SKM-1 treated with dmso at 0.1 percent for 144 hours (cell line): ENCODE data around the gene PLXNA2.

ENCODE experiments used
- DNase-seq: peaks from one replicate; lab custom pipeline; 2025; ENCODE audit not compliant: unreplicated experiment; lab: John Stamatoyannopoulos, UW

PLXNA2 gene

DNA sequence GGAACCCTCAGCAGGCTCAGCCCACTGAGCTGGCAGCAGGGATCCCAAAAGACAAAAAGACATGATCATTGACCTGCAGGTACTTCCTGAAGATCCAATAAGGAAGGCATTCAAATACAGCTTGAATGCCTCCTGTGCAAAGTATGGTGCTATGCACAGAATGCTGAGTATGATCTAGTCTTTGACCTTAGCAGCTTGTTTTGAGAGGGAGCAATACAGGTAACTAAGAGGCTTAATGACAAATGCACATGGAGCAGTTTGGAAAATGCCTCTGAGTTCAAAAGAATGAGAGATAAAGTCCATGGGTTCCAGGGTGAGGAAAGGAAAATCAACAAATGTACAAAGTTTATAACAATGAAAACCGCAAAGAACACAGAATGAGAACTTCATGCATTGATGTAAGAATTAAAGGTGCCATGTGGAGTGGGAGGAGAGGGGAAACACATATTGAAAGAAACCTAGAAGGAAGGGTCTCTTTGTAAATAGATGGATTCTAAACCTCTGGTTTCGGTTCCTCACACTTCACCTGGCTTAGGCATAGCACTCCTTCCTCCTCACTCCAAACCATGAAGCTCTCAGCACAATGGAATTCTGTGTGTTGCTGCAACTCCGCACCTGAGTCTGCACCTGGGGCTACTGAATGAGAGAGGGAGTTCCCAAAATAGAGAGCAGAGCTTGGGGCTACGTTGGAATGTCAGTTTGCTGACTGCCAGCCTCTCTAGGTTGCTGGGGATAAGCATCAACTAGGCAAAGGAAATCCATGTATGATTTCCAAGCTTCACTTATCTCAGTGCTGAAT lies 77.6 kb downstream of the PLXNA2 start:
- no peak for DNase-seq

GRCh38 chr1:208165659-208166058 lies 78.5 kb downstream of the PLXNA2 start:
- no peak for DNase-seq

DNA sequence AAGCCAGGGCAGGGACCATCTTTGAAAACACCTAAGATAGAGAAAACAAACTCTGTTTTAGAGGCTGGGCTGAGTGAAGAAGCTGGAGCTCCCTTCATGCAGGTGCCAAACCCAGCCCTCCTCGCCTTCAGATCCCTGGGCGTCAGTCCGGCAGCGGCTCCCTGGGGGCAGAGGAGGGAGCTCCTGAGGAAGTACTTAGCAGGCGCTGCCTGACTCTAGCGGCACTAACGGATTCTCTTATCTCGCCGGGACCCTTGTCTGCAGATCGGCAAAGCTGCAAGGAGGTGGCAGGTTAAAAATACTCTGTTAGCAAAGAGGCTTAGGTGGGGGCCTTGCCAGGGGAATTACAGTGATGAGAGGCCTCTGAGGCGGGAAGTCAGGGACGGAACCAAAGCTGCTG lies 79.6 kb downstream of the PLXNA2 start:
- DNase-seq = no peak

DNA sequence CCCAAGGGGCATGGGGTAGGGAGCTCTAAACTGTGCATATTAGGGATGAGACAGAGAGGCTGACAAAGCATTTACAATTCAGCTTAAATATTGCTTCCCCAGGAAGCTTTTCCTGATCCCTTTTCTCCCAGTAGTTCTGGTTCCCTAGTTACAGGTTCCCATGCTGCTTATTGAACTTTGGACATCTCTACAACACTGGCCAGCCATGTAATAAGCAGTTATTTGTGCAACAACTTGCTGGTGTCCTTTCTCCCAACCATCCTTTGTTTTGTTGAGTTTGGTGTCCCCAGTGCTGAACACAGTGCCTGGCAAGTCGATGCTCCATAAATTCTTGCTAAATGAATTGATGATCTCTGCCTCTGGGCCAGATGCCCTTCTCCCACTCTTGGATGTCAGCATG lies 80.6 kb downstream of the PLXNA2 start:
- DNase-seq = no peak

- no peak for DNase-seq
These were observed 81.3 kb downstream of the PLXNA2 start for GRCh38 chr1:208162903-208163302.

DNA sequence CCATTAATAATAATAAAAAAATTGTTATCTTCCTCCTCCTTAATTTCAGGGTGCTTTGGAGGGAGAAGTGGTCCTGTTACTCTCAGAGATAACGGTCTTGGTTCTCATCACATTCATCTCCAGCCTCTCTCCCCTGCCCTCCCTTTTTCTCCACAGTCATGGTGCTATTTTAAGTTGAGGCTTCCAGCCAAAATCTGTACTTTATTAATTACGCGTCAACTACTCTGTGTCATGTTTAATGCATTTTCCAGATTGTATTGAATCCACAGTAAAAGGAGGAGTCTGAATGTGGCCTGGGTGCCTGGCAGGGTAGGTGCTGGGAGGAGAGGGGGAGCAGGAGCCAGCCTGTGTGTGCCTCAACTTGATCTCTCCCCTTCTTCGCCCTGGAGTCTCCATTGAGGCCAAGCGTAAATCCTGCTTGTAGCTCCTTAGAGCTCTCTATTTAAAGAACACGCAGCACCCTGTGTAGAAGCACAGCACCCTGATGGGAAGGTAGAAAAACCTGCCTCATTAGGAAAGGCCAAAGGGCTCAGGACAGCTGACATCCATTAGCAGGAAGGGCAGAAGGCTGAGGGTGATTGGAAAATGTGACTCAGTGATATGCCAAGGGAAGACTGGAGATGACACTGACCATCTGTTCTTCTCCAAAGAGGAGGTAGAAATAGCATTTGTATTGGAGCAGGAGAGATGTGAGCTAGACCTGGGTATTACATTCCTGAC lies 82.4 kb downstream of the PLXNA2 start:
- DNase-seq = no peak

- DNase-seq = no peak
These were observed 83.2 kb downstream of the PLXNA2 start for GRCh38 chr1:208161005-208161404.

DNA sequence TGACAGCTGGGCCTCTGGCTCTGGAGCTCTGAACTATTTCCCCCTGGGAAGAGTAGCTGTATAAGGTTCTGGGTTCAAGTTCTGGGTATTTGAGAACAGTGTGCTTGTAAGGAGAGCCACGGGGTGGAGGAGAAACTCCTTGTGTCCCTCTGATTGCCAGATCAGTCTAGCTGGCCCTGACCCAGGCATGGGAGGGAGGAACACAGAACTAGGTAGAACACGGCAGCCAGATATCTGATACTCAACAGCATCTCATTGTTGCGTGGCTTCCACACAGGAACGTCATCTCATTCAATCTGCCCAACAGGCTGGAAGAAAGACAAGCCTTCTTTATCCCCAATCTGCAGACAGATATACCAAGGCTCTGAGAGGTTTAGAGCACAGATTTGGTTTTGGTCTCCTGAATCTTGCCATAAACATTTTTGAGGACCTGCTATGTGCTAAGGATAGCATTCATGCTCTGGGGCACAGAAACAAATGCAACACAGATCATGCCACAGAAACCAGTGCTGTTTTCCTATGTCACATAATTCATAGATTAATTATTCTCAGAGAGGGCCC lies 83.8 kb downstream of the PLXNA2 start:
- DNase-seq = no peak

DNA sequence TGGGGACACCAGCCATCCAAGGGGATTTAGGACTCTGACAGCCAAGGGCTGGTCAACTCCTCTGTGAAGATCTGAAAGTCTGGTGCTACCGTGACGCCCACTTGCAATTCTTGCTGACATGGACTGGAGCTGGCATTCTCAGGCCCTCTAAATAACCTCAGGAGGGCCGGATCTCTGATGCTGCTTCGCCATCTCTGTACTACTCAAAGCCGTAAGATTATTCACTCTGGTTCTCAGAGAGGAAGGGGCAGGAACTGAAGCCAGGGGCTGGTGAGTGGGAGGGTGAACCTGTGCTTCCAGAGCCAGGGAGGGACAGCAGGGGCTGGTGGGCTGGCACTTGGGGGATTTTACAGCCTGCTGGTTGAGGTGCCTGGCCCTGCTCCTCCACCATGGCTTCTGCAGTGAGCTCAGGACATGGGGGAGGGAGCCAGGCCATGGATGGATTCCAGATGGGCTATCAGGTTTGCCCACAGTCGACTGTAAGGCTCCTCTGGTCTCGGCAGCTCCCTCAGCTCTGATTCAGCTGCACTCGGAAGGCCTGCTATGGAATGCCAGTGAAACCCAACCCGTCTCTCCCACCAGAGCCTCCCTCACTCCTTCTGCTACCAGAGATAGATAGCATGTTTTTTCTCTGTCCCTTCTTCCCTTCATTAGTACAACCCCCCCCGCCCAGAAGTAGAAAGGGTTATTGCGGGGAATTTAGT lies 84.5 kb downstream of the PLXNA2 start:
- no peak for DNase-seq

- no peak for DNase-seq
These were observed 85.3 kb downstream of the PLXNA2 start for GRCh38 chr1:208158640-208159554.

- no peak for DNase-seq
These were observed 86.4 kb downstream of the PLXNA2 start for GRCh38 chr1:208157769-208158168.

DNA sequence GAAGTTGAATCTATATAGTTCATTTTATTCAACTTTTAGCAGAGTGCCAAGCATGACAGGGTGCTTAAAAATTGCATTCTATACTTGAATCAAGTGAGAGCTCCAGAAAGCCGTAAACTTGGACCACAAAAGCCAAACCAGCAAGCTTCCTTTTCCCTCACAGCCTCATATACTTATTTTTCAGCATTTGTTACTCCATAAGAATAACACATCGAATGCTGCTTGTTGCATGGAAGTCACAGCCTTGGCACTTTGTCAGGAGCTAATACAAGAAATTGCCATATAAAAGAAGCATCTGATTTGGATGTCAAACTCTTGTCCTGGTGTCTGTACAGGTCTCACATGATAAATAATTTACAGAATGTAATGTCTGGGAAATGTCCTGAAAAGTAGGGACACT lies 87.4 kb downstream of the PLXNA2 start:
- no peak for DNase-seq

GRCh38 chr1:208156310-208156709 lies 87.9 kb downstream of the PLXNA2 start:
- no peak for DNase-seq

- no peak for DNase-seq
These were observed 89.2 kb downstream of the PLXNA2 start for GRCh38 chr1:208154679-208155642.

DNA sequence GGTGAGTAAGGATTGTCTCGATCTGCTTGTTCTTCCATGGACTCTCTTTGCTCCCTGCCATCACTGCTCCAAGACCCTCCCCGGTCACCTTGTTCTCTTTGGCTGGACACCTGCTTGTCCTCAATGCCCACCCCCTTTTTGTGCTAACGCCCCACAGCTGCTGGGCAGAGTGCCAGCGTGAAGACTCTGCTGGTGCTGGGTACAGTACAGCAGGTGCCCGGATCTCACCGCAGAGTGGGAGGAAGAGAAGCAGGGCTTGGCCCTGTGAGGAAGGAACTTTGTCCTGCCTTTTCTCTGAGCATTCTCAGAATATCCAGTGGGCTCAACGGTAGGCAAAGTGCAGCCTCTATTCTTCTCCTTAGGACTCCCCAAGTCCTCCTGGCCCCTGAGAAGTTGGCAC lies 90.1 kb downstream of the PLXNA2 start:
- DNase-seq = no peak

- DNase-seq = no peak
These were observed 90.8 kb downstream of the PLXNA2 start for GRCh38 chr1:208153386-208153785.

- no peak for DNase-seq
These were observed 92.2 kb downstream of the PLXNA2 start for GRCh38 chr1:208151728-208152598.

- no peak for DNase-seq
These were observed 93.2 kb downstream of the PLXNA2 start for GRCh38 chr1:208150833-208151458.
